Hepatocyte (in vitro differentiated cells): ENCODE measurements around the gene PLLP. TPM values are rescaled to one million over a fixed set of nuclear protein-coding genes. Genes with fewer than 3 reads are reported as not detected.

ENCODE experiments used
- polyA plus RNA-seq: library from polyadenylated mRNA; unstranded; fragments of >200 nt; fragmentation: Nextera tagmentation; extraction: Ambion mirVana; gene quantifications from 2 replicates; pipeline ENCODE4 v1.2.1, GENCODE V29; 2016
- small RNA-seq: library from RNA; depleted of rRNA; stranded (forward); fragments of <200 nt; gene quantifications from one replicate; pipeline ENCODE3, GENCODE V24; 2014
- total RNA-seq: library from RNA; depleted of rRNA; stranded (reverse); fragments of >200 nt; gene quantifications from 2 replicates; pipeline ENCODE4 v1.2.3, GENCODE V29; 2014

Gene PLLP
- total and polyA plus RNA-seq, 2 experiments from 2014 or later = 38.7 to 42.3 TPM

Small RNA genes lying within 50 kb of the gene (small RNA-seq; reads per million reads assigned to genes)
- not detected for gene AC108081.1

Other genes with a start within 250 kb of the PLLP start
- gene CPNE2, start 192.1 kb downstream of the PLLP start, total RNA-seq = 13.2 and 15.6 TPM in 2 replicates
- 20.6 and 22.3 TPM in 2 replicates for gene CPNE2, start 192.1 kb downstream of the PLLP start, polyA plus RNA-seq
- 73.2 and 79.7 TPM in 2 replicates for gene PSME3IP1, start 98.6 kb downstream of the PLLP start, total RNA-seq
- gene PSME3IP1, start 98.6 kb downstream of the PLLP start, polyA plus RNA-seq = 62.6 and 64.2 TPM in 2 replicates
- gene RSPRY1, start 98.3 kb downstream of the PLLP start, total RNA-seq = 52.7 and 57.5 TPM in 2 replicates
- 42.3 and 52.7 TPM in 2 replicates for gene RSPRY1, start 98.3 kb downstream of the PLLP start, polyA plus RNA-seq
- gene ARL2BP, start 39.4 kb downstream of the PLLP start, total RNA-seq = 92.6 and 105 TPM in 2 replicates
- gene ARL2BP, start 39.4 kb downstream of the PLLP start, polyA plus RNA-seq = 102 and 104 TPM in 2 replicates
- 0.13 TPM in 1 of 2 replicates, not detected in the other for gene CCL22, start 74.1 kb upstream of the PLLP start, total RNA-seq
- not detected in 2 replicates for gene CCL22, start 74.1 kb upstream of the PLLP start, polyA plus RNA-seq
- gene CX3CL1, start 87.8 kb upstream of the PLLP start, total RNA-seq = 8.5 and 9.4 TPM in 2 replicates
- gene CX3CL1, start 87.8 kb upstream of the PLLP start, polyA plus RNA-seq = 4.6 and 6.6 TPM in 2 replicates
- gene CCL17, start 120.1 kb upstream of the PLLP start, total RNA-seq = not detected in 2 replicates
- gene CCL17, start 120.1 kb upstream of the PLLP start, polyA plus RNA-seq = not detected in 2 replicates
- 53.1 and 54.2 TPM in 2 replicates for gene CIAPIN1, start 162.7 kb upstream of the PLLP start, total RNA-seq
- 53.7 and 56.1 TPM in 2 replicates for gene CIAPIN1, start 162.7 kb upstream of the PLLP start, polyA plus RNA-seq
- 57.1 and 61.9 TPM in 2 replicates for gene COQ9, start 162.8 kb upstream of the PLLP start, total RNA-seq
- 63.2 and 81.5 TPM in 2 replicates for gene COQ9, start 162.8 kb upstream of the PLLP start, polyA plus RNA-seq
- 92.5 and 101 TPM in 2 replicates for gene POLR2C, start 178.0 kb upstream of the PLLP start, total RNA-seq
- 49.0 and 56.6 TPM in 2 replicates for gene POLR2C, start 178.0 kb upstream of the PLLP start, polyA plus RNA-seq
- 112 and 122 TPM in 2 replicates for gene DOK4, start 201.8 kb upstream of the PLLP start, total RNA-seq
- gene DOK4, start 201.8 kb upstream of the PLLP start, polyA plus RNA-seq = 96.3 and 106 TPM in 2 replicates